SJCRH30 (cell line): ENCODE measurements around the gene RER1. TPM values are rescaled to one million over a fixed set of nuclear protein-coding genes. Genes with fewer than 3 reads are reported as not detected.
"Not testable (repeated sequence)": the region's sequence is repeated elsewhere in the genome, so short reads cannot be mapped to it uniquely, and the experiment has no call there.

Experiments used
- DNase-seq, 2 experiments: peaks; one replicate each; pipeline ENCODE4 v3.0.0-alpha.2; 2015 to 2020
- H3K27ac ChIP-seq: fragments of 250-450 bp; sonication (Bioruptor Pico); 2 replicates; pipeline ENCODE4 v1.5.1; 2020; ENCODE audit warnings: mild to moderate bottlenecking, moderate library complexity
- H3K27me3 ChIP-seq: fragments of 250-450 bp; sonication (Bioruptor Pico); 2 replicates; pipeline ENCODE4 v1.5.1; 2020; ENCODE audit warnings: mild to moderate bottlenecking, moderate library complexity
- H3K36me3 ChIP-seq: fragments of 250-450 bp; sonication (Bioruptor Pico); 2 replicates; pipeline ENCODE4 v1.5.1; 2020; ENCODE audit warnings: mild to moderate bottlenecking, moderate library complexity
- H3K4me1 ChIP-seq: fragments of 250-450 bp; sonication (Bioruptor Pico); 2 replicates; pipeline ENCODE4 v1.5.1; 2020; ENCODE audit warnings: mild to moderate bottlenecking, moderate library complexity
- H3K4me3 ChIP-seq: fragments of 250-450 bp; sonication (Bioruptor Pico); 2 replicates; pipeline ENCODE4 v1.5.1; 2020; ENCODE audit warnings: mild to moderate bottlenecking, moderate library complexity
- H3K9me3 ChIP-seq: fragments of 250-450 bp; sonication (Bioruptor Pico); replicated peaks from 2 replicates; pipeline ENCODE4 v1.5.1; 2020; ENCODE audit warnings: mild to moderate bottlenecking, moderate library complexity
- total RNA-seq: library from RNA; depleted of rRNA; stranded (reverse); fragments of >200 nt; shearing (Covaris generic); gene quantifications from 2 replicates; pipeline ENCODE4 v1.2.3, GENCODE V29; 2014

RER1 gene
- total RNA-seq, 1 experiment from 2014 or later, result 145 TPM

DNA sequence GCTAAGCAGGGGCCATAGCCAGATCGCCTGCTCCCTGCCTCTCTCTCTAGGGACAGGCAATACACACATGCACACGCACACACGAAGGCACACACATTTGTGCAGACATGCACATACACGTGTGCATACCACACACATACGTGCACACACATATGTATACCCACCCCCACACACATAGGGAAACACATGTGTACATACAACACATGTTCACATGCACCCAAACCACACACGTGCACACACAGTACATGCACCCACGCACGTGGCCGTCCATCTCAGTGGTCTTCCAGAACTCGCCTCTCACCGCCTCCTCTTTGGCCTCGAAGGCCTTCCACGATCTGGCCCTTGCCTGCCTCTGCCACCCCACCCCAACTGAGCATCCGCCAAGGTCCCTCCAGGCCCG lies 46.0 kb downstream of the RER1 start:
- H3K27me3 ChIP-seq, result peaks cover 49% of the 10 kb centered on the region
- H3K9me3 ChIP-seq, result no peaks in the 10 kb centered on the region
- no peak overlapping the region for H3K27ac ChIP-seq
- no peaks in the 10 kb centered on the region for H3K36me3 ChIP-seq
- DNase-seq, result no peak
- H3K4me1 ChIP-seq, result no peaks in the 10 kb centered on the region
- no peak overlapping the region for H3K4me3 ChIP-seq

DNA sequence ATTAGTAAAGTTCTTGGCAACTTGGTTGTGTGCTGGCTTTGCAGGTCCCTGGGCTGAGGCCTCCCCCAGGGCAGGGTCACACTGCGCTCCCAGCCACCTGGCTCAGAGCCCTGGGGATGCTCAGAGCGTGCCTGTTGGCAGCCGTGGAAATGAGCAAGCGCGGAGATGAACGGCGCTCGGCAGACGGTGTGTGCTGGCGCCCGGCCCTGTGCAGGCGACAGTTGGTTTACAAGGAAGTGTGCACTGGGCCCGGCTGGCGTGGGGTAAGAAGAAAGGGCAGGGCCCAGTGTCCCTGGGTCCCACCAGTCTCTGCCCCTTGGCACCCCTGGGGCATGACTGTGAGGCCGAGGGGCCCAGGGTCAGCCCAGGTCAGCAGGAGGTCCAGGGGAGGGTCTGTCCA lies 46.4 kb downstream of the RER1 start:
- Histone ChIP-seq H3K27ac (no peak overlapping the region), H3K4me3 (no peak overlapping the region), H3K9me3 (no peaks in the 10 kb centered on the region), H3K27me3 (peaks cover 49% of the 10 kb centered on the region), H3K4me1 (no peaks in the 10 kb centered on the region), H3K36me3 (no peaks in the 10 kb centered on the region)
- DNase-seq, result no peak

DNA sequence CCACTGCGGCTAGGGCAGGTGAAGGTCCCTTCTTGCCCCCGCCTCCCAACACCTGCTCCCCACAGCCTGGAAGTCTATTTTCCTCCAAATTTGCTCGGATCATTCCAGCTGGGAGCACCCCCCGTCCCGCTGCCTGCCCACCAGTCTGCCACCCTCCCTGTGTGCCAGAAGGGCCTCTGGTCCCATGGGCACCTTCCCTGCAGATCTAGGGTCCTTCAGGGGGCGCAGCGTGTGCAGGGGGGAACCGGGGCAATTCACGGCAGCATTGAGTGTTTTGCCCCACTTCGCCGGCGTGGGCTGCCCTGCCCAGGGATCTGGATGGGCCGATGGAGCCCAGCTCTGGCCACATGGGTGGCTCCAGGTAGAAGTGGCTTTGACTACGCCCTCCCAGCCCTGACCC lies 47.0 kb downstream of the RER1 start:
- Histone ChIP-seq H3K36me3 (no peaks in the 10 kb centered on the region), H3K27me3 (peaks cover 44% of the 10 kb centered on the region), H3K9me3 (no peaks in the 10 kb centered on the region), H3K27ac (no peak overlapping the region), H3K4me1 (no peaks in the 10 kb centered on the region), H3K4me3 (no peak overlapping the region)
- DNase-seq, result no peak

DNA sequence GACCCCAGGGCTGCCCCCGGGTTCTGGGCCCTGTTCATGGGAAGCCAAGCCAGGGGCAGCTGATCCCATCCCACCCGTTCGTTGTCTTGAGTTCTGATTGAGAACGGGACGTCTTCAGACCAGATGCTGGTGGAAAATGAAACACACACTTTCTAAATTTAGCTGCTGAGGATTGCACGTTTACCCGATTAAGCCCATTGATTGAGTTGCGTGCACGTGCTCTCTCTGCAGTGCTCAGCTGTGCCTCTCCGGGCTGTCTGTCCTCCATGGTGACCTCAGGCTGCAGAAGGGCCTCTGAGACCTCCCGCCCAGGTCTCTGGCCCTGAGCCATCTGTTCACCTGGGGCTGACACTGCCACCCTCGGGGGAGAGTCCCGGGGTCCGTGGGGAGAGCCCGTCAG lies 47.7 kb downstream of the RER1 start:
- Histone ChIP-seq H3K36me3 (no peaks in the 10 kb centered on the region), H3K27ac (no peak overlapping the region), H3K4me1 (no peaks in the 10 kb centered on the region), H3K4me3 (no peak overlapping the region), H3K9me3 (no peaks in the 10 kb centered on the region), H3K27me3 (peaks cover 41% of the 10 kb centered on the region)
- no peak for DNase-seq

DNA sequence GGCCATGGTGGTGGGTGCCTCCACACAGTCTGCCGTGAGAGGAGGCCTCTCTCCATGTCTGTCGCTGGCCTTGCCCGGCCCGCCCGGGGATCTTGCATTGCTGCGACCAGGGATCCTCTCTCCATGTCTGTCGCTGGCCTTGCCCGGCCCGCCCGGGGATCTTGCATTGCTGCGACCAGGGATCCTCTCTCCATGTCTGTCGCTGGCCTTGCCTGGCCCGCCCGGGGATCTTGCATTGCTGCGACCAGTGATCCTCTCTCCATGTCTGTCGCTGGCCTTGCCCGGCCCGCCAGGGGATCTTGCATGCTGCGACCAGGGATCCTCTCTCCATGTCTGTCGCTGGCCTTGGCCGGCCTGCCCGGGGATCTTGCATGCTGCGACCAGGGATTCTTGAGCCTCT lies 48.7 kb downstream of the RER1 start:
- not testable (repeated sequence) for DNase-seq, H3K36me3 ChIP-seq, H3K4me3 ChIP-seq, H3K27ac ChIP-seq, H3K9me3 ChIP-seq, H3K4me1 ChIP-seq
- H3K27me3 ChIP-seq, result peaks cover 40% of the 10 kb centered on the region

DNA sequence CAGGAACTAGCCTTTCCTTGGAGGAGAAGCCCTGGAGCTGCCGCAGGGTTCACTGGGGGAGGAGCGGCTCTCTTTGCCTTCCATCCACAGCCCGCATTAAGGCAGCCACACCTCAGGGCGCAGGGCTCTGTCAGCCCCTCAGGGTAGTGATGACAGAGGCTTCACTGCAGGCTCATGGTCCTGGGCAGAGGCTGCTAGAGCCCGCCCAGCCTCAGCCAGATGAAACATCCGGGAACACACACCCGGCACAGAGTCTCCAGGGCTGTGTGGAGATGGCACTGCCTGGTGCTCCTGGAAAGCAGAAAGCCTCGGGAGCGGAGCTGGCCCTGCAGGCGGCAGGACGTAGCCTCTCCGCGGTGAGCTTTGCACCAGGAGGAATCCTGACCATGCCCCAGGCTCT lies 50.1 kb downstream of the RER1 start:
- Histone ChIP-seq H3K9me3 (no peaks in the 10 kb centered on the region), H3K27ac (no peak overlapping the region), H3K4me1 (no peaks in the 10 kb centered on the region), H3K27me3 (peaks cover 48% of the 10 kb centered on the region), H3K4me3 (no peak overlapping the region), H3K36me3 (no peaks in the 10 kb centered on the region)
- DNase-seq, result no peak

DNA sequence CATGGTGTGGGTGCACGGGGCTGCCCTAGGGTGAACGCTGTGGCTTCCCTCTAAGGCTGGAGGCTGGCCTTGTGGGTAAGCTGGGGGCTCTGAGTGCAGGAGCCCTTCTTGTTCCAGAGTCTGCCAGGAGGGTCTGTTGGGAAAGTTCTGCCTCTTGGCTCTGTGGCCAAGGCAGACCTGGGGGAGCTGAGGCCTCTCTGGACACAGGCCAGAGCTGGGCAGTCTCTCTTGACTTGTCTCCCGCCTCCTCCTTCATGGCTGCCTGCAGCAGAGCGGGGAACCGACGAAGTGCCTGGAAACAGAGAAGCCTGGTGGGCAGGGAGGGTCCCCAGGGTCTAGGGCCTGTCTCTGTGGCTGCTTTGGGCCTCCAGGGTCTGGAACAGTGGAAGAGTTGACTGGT lies 51.0 kb downstream of the RER1 start:
- no peaks in the 10 kb centered on the region for H3K9me3 ChIP-seq
- no peaks in the 10 kb centered on the region for H3K36me3 ChIP-seq
- H3K27ac ChIP-seq, result no peak overlapping the region
- peaks cover 48% of the 10 kb centered on the region for H3K27me3 ChIP-seq
- peaks cover 1% of the 10 kb centered on the region; the same call in 1 of the 2 replicates for H3K4me1 ChIP-seq
- H3K4me3 ChIP-seq, result no peak overlapping the region
- DNase-seq, result no peak

DNA sequence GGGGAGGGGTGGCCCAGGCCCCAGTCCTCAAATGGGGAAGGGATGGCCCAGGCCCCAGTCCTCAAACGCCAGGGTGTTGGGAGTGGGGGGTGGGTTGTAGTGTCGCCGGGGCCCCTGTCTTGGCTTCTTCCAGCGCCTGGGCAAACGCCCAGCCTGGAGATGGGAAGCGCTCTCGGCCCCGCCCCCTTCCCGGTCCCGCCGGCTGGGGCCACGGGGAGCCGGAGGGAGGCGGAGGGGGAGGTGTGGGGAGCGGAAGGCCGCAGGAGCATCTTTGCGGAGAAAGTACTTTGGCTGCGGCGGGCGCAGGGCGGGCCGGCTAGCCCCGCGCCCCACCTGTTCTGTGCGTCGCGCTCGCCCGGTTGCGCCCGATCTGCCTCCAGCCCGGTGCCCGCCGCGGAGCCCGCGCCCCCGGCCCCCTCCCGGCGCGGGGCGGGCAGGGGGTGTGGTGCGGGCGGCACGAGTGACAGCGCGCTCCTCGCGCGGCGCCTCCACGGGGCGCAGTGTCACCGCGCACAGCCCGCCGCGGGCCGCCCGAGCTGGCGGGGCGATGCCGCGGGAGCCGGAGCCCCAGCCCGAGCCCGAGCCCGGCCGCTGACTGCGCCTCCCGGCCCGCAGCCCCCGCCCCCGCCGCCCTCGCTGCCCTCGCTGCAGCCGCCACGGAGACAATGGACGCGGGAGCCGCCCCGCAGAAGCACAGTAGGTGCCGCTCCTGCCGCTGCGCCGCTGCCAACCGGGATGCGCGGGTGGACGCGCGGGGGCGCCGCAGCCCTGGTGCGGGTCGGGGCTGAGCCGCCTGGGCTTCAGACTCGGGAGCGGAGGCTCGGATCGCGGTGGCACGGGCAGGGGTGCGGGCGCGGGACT lies 51.9 kb downstream of the RER1 start:
- peaks cover 7% of the 10 kb centered on the region; the same call in 1 of the 2 replicates for H3K4me1 ChIP-seq
- no peak overlapping the region for H3K27ac ChIP-seq
- DNase-seq, result no peak

DNA sequence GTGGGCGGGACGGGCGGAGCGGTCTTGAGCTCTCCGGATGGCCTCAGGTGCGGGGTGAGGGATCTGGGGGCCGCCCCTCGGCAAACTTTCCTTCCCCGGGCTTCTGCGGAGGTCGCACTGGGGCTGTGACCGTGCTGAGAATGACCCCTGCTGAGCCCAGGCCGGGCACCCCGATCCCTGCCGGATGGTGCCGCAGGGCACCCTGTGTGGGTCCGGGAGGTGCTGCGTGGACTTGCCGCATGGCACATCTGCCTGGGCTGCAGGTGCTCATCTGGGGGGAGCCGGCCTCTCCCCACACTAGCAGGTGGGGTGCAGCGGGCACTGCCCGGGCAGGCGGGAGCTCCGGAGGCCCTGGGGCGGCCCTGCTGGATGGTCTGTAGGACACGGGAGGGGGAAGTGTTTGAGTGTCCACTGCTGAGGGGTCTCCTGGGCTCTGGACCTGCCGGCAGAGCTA lies 52.5 kb downstream of the RER1 start:
- no peaks in the 10 kb centered on the region for H3K9me3 ChIP-seq
- no peaks in the 10 kb centered on the region for H3K36me3 ChIP-seq
- peaks cover 10% of the 10 kb centered on the region; the same call in 1 of the 2 replicates for H3K4me1 ChIP-seq
- no peak for DNase-seq
- no peak overlapping the region for H3K27ac ChIP-seq
- H3K4me3 ChIP-seq, result no peak overlapping the region
- H3K27me3 ChIP-seq, result peaks cover 48% of the 10 kb centered on the region

More for the DNA sequence above, 51.9 kb downstream of the RER1 start:
- Histone ChIP-seq H3K27me3 (peaks cover 48% of the 10 kb centered on the region), H3K4me3 (no peak overlapping the region), H3K36me3 (no peaks in the 10 kb centered on the region), H3K9me3 (no peaks in the 10 kb centered on the region)

DNA sequence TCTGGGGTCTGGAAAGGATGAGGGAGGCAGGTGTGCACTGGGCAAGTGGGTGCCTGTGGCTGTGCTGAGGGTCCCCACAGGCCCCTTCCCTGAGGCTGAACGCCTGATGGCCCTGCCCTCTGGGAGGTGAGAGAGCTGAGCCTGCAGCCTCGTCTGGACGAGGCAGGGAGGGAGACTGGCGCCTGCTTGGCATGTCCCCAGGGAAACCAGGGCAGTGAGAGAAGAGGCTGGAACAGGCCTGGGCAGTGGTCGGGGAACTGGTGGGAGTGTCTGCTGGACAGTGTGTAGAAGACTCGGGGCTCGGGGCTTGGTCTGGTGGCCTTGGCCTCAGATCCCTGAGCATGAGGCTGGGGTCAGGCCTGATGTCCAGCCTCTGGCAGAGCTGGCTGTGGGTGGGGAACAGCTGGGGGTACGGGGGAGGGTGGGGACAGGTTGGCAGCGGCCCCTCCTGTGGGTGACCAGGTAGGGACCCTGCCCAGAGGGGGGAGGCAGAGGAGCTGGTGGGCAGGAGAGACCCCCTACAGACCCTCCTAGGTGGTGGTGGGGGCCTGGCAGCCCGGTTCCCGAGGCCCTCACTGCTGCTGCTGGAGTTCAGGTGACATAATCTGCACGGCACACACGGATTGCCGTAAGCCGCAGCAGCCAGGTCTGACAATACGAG lies 53.7 kb downstream of the RER1 start:
- H3K9me3 ChIP-seq, result no peaks in the 10 kb centered on the region
- DNase-seq, result no peak
- no peaks in the 10 kb centered on the region for H3K36me3 ChIP-seq
- no peak overlapping the region for H3K4me3 ChIP-seq
- H3K27me3 ChIP-seq, result peaks cover 52% of the 10 kb centered on the region
- H3K4me1 ChIP-seq, result peaks cover 10% of the 10 kb centered on the region; the same call in 1 of the 2 replicates
- H3K27ac ChIP-seq, result no peak overlapping the region

DNA sequence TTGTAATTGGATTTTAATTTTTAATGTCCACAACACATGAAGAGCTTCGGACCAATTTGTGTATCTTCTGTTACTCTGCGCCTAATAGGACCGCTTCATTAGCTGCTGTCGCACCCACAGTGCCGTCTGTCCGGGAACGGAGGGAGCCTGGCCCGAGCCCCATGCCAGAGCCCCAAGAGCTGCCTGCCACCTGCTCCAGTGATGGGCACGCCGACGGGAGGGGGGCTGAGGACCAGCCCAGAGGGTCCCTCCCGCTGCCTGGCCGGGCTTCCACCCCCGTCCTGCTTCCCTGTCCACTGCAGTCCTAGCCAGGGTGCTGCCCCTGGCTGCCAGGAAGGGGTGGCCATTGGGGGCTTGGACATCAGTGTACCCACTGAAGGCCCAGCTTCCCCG lies 54.2 kb downstream of the RER1 start:
- Histone ChIP-seq H3K27me3 (peaks cover 51% of the 10 kb centered on the region), H3K9me3 (no peaks in the 10 kb centered on the region), H3K27ac (no peak overlapping the region), H3K36me3 (no peaks in the 10 kb centered on the region), H3K4me1 (peaks cover 10% of the 10 kb centered on the region; the same call in 1 of the 2 replicates), H3K4me3 (no peak overlapping the region)
- DNase-seq, result no peak

DNA sequence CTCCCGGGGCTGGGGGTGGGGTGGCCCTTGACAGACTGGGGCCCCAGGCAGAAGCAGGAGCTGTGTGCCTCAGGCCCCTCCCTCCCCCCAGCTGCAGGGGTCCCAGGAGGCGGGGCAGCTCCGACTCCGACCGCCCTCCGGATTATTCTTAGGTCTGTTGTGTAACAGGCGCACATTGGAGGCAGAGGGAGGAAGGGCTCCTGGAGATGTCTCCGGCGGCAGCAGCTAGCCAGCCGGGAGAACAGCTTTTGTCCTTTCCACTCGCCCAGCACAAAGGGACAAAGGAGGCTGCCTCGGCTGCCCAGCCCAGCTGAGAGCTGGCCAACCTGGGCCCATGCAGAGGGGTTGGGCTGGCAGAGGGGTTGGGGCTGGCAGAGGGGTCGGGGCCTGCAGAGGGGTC lies 54.8 kb downstream of the RER1 start:
- peaks cover 54% of the 10 kb centered on the region for H3K27me3 ChIP-seq
- no peak overlapping the region for H3K27ac ChIP-seq
- no peaks in the 10 kb centered on the region for H3K36me3 ChIP-seq
- peaks cover 10% of the 10 kb centered on the region; the same call in 1 of the 2 replicates for H3K4me1 ChIP-seq
- no peak for DNase-seq
- H3K4me3 ChIP-seq, result no peak overlapping the region
- H3K9me3 ChIP-seq, result no peaks in the 10 kb centered on the region

DNA sequence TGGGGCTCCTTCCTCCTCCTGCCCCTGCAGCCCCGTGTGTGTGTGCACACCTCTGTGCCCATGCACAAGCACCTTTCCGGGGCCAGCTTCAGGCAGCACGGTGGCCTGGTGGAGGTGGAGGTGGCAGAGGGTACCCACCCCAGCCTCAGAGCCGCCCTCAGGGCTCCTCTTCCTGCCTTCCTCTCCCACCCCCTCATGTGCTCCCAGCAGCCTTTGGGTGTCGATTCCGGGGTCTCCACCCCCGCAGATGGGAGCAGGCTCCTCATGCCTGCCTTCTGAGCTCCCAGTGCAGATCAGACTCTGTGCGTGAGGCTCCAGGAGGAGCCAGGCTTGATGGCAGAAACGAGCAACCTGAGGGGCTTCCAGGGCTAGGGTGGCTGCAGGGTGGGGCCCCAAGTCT lies 55.2 kb downstream of the RER1 start:
- peaks cover 10% of the 10 kb centered on the region; the same call in 1 of the 2 replicates for H3K4me1 ChIP-seq
- H3K27me3 ChIP-seq, result peaks cover 53% of the 10 kb centered on the region

DNA sequence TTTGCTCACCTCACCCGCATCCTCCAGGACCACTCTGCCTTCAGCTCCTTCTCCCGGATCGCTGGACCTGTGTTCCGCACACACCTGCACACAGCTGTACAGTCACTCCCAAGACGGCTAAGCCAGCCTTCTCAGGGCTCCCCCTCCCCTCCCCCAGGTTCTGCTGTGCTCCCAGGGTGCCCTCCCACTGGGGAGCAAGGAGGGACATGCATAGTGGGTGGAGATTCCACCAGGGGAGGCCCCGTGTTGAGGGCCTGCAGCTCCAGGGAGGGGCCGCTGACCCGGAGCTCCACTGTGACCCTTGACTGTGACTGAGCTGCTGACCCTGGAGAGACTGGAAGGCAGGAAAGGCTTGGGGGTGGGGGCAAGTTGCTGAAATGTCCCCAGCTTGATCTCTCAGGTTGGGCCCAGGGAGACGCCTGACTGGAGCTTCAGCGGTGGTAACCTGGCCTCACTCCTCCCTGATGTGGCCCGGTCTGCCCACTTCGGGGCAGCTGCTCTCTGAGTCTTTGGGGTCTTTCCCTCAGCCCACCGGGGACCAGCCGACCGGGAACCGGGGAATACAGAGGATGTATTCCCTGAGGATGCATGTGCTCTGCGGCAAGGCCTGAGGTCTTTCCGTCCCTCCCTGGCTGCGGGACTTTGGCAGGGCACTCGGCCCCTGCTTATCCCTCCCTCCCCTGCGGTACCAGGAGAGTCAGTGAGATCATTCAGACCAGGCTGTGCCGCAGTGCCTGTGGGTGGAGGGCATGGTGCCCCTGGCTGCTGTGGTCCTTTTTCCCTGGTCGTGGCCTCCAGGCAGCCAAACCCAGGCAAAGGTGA lies 55.8 kb downstream of the RER1 start:
- Histone ChIP-seq H3K27me3 (peaks cover 51% of the 10 kb centered on the region), H3K27ac (no peak overlapping the region), H3K9me3 (no peaks in the 10 kb centered on the region), H3K4me3 (no peak overlapping the region), H3K36me3 (no peaks in the 10 kb centered on the region), H3K4me1 (peaks cover 10% of the 10 kb centered on the region; the same call in 1 of the 2 replicates)
- no peak for DNase-seq

More for the DNA sequence above, 55.2 kb downstream of the RER1 start:
- DNase-seq, result no peak
- Histone ChIP-seq H3K9me3 (no peaks in the 10 kb centered on the region), H3K4me3 (no peak overlapping the region), H3K36me3 (no peaks in the 10 kb centered on the region), H3K27ac (no peak overlapping the region)

DNA sequence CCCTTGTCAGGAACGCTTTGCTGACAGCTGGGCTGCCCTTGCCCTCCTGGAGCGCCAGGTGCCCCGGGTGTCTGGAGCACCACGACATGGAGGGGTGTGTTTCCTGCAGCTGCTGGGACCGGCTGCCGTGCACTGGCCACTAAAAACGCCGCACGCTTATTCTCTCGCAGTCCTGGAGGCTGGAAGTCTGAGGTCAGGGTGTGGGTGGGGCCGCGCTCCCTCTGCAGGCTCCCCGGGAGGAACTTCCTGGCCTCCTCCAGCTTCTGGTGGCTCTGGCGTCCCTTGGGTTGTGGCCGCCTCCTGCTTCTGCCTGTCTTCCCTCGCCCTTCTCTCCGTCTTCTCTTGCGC lies 56.4 kb downstream of the RER1 start:
- no peaks in the 10 kb centered on the region for H3K36me3 ChIP-seq
- no peak overlapping the region for H3K27ac ChIP-seq
- H3K4me1 ChIP-seq, result peaks cover 10% of the 10 kb centered on the region; the same call in 1 of the 2 replicates
- peaks cover 51% of the 10 kb centered on the region for H3K27me3 ChIP-seq
- DNase-seq, result peak; percentile 79 to 80
- no peak overlapping the region for H3K4me3 ChIP-seq
- H3K9me3 ChIP-seq, result no peaks in the 10 kb centered on the region
